Stimulated activated CD4-positive, alpha-beta T cell treated with anti-CD3 and anti-CD28 coated beads, Interleukin-4, amount 100 ng/mL, for 24 hours (primary cell): ENCODE data around the gene CLEC2A.
"Not testable (repeated sequence)": the region's sequence is repeated elsewhere in the genome, so short reads cannot be mapped to it uniquely, and the experiment has no call there.

Experiments used
- DNase-seq: peaks from one replicate; pipeline ENCODE4 v3.0.0-alpha.2; 2020

Gene CLEC2A

DNA sequence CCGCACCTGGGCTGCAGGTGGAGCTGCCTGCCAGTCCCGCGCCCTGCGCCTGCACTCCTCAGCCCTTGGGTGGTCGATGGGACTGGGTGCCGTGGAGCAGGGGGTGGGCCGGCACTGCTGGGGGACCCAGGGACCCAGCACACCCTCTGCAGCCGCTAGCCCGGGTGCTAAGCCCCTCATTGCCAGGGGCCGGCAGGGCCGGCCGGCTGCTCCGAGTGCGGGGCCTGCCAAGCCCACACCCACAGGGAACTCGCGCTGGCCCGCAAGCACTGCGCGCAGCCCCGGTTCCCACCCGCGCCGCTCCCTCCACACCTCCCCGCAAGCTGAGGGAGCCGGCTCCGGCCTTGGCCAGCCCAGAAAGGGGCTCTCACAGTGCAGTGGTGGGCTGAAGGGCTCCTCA is 56.0 kb downstream of the CLEC2A start:
- not testable (repeated sequence) for DNase-seq

DNA sequence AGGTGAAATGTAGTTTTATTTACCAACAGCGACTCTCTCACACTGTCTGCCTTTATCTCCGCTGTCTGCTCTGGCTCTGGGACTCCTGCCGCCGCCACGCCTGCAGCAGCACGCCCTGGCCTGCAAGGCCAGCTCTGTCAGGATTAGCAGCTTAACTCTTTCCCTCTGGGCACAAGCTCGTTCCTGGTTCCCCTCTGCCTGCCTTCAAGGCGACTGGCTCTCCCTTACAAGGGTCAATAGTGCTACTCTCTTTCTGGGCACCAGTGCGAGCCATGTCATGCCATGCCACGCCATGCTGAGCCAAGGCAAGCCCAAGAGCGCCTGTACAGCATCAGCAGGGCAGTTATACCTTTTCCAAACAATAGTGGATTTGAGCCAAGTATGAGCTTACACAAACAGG is 59.4 kb downstream of the CLEC2A start:
- DNase-seq, result no peak

DNA sequence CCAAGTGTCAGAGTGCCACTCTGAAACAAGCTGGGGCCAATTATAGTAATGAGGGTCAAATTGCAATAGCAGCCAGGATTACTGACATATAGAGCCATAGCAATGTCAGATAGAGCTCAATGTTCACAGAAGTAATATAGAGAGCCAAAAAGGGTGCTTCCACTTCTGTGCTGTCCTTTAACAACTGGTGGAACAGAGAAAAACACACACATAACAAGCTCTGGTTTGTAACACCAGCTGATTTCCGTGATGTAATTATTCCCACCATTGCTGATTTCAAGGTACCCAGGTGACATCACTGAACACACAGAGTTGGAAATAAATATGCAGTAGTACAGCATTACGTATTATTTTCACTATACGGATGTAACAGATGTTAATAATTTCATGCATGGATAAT is 60.0 kb downstream of the CLEC2A start:
- no peak for DNase-seq

DNA sequence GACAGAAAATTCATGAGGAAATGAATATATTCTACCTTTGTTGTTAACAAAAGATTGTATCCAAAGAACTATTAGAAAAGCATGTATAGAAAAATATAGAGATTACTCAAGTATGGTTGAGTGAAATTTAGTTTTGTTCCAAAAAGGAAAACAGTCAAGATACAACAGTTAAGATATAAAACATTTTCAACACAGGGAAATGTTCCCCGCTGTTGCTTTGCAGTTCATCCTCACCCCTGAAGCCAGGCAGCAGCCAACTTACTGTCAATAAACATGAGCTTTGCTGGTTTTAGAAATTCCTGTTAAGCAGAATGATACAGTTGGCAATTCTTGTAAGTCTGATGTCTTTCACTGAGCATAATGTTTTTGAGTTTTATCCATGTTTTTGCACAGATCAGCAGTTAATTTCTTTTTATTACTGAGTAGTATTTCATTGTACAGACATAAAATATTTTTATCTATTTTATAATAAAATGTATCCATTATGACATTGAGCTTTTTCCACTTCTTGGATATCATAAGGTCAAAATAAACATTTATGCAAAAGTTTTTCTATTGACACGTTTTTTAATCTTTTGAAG is 61.8 kb downstream of the CLEC2A start:
- DNase-seq, result no peak

DNA sequence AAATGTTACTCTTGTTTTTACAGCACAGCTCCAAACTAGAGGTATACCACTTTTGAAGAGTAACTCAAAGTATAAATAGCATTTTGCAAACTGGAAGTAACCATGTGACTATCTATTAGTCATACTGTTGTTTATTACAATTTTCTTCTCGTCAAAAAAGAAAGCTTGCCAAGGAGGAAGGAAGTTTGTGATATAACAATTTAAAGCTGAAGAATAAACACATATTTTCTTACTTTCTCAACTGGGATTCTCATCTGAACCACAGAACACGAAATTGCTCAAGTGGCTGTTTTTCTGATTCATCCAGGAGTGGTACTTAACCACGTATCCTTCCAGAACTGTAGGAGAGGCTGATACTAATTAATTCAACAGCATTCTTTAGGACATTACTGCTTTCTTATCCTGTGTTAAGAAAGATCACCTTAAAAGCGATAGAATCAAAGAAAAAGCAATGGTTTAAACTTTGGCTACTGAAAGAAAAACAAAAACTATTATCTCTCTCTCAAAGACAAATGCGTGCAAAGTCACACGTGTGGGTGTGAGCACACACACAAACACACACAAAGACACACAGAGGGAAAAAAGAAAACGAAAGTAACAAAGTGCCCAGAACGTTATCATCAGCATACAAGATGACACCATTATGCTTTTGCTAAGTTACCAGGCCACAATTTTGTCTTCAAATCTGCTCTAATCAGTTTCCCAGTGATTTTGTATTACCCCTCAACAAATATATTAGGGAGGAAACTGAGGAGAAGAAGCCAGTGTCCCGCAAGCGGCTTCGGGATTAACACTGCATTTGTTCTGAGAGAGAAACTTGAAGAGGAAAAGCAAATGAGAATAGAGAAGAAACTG is 62.6 kb downstream of the CLEC2A start, which contains the start of gene CLEC2B:
Gene CLEC2B, minus strand, starts transcription at position 48 of the 855 bp plus-strand sequence.
- peak; percentile 33 for DNase-seq

DNA sequence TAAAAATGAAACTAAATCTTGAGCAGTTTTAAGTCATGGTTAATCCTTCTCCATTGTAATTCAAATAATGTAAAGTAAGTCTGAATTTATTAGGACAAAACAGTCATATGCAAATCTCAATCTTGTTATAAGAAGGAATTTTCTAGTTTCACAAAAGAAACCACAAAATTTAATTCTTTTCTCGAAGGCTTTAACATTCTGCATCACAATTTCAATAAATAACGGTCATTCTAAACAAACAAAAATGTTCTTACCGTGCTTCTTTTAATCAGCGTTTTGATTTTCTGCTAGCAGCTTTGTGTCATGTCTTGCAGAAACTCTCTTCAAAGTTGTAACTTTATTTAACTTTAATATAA is 63.2 kb downstream of the CLEC2A start:
- no peak for DNase-seq

DNA sequence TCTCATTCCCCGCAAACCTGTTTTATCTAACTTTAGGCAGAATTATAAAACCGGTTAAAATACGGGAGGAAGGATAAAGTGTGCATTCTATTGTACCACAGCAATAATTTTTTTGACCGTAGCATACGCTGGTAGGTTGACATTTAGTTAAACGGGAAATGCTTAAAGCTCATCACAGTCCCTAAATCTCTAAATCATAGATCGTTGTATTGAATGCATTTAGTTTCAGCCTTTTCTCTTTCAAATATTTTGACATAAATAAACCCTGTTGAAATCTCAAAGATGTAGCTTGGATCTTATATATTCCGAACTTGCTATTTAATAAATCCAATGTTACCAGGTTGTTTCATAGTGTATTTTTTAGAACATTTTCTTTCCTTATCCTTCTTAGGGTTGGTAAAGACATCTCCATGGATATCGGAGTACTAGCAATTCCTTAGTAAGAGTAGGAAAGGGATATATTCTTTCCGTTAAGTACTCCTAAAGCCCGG is 63.8 kb downstream of the CLEC2A start:
- DNase-seq, result no peak

DNA sequence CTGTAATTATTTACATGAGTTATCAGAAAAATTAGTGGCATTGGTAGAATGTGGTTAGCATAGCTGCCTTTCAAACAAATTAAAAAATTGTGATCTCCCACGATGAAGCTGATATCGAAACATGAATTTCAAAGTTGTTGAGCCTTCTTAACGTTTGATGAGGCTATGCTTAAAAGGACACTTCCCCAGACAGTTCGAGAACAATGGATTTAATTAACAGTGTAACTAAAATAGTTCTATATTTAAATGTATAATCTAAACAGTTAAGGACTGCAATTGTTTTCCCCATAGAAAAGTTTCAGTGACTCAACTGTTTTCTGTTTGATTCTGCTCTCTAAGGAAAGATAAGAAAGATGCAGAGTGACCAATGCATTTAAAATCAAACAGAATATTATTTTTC is 64.6 kb downstream of the CLEC2A start:
- no peak for DNase-seq

DNA sequence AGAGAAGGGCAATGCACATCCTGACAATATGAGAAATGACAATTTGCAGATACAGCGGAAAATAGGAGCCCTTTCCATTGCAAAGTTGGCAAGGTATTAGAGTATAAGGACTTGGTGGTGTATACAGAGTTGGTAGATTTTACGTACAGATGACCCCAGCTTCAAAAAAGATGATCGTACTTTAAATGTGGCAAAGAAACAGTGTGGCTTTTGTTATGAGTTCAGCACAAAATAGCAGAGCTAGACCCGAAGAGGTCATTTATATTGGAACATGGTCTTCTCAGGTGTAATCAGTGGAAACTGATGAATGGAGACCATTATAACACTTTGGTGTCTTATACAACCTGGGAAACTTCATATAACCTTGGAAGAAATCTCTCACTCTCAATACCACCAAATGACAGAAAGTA is 65.3 kb downstream of the CLEC2A start:
- no peak for DNase-seq

DNA sequence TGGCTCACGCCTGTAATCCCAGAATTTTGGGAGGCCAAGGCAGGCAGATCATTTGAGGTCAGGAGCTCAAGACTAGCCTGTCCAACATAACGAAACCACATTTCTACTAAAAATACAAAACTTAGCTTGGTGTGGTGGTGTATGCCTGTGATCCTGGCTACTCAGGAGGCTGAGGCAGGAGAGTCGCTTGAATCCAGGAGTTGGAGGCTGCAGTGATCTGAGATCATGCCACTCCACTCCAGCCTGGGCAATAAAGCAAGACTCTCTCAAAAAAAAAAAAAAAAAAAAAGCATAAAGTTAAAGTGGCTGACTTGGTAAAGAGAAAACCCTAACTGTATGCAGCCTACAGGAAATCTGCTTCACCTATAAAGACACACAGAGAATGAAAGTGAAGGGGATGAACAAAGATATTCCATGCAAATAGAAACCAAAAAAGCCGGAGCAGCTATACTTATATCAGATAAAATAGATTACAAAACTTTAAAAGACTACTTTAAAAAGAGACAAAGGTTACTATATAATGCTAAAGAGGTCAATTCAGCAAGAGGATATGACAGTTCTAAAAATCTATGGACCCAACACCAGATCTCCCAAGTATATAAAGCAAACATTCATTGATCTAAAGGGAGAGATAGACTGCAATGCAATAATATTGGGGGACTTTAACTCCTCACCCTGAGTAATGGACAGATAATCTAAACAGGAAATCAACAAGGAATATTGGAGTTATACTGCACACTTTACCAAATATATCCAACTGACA is 67.1 kb downstream of the CLEC2A start:
- DNase-seq, result no peak
